Right forelimb (tissue), 1 donor: Measurements from ENCODE around the gene GDF9.
"Not testable (repeated sequence)": the region's sequence is repeated elsewhere in the genome, so short reads cannot be mapped to it uniquely, and the experiment has no call there.

Source experiments
- DNase-seq: peaks from one replicate; pipeline ENCODE4 v3.0.0-alpha.2; 2018

The GDF9 gene

GRCh38 chr5:132871459-132872284 is 5.4 kb upstream of the GDF9 start:
- no peak for DNase-seq

DNA sequence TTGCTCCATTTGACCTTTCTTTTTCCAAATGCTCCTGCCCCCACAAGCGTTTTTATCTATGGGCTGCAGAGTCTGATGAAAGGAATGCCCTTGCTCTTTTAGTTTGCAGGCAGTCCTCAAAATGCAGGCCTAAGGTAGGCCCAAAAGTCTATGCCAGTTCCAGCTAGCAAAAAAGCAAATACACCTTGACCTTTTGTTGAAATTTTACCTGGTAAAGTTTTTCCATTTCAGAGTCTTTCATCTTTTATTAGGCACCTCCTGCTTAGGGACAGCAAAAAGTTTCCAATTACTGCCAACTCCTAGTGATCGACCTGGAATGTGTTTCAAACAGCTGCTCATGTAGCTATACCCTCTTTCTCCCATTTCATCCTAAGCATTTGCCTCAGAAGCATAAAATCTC is 4.5 kb upstream of the GDF9 start:
- DNase-seq: no peak

- DNase-seq: no peak
Observed at GRCh38 chr5:132868754-132869153, 2.5 kb upstream of the GDF9 start.

GRCh38 chr5:132867046-132867451 is 780 bp upstream of the GDF9 start:
- DNase-seq: no peak

- no peak for DNase-seq
Observed at GRCh38 chr5:132865668-132866341, 464 bp downstream of the GDF9 start.

DNA sequence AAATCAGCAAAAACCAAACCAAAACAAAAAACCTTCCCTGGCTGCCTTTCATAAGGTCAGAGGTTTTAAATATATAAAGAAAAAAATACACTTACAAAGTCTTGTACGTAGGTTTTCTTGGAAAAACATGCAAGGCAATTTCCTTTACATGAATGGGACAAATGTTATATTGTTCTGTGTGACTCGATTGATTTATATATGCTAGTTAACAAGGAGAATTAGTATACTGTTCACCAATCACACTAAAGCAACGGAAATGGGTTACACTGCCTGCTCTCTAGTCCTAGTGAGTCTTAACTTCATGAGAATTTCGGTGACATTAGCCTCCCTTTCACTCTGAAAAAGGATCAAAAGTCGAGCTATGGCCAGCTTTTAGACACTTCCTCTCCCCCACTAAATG is 5.5 kb downstream of the GDF9 start:
- DNase-seq: no peak

- DNase-seq: no peak
Observed at GRCh38 chr5:132859889-132860437, 6.3 kb downstream of the GDF9 start.

DNA sequence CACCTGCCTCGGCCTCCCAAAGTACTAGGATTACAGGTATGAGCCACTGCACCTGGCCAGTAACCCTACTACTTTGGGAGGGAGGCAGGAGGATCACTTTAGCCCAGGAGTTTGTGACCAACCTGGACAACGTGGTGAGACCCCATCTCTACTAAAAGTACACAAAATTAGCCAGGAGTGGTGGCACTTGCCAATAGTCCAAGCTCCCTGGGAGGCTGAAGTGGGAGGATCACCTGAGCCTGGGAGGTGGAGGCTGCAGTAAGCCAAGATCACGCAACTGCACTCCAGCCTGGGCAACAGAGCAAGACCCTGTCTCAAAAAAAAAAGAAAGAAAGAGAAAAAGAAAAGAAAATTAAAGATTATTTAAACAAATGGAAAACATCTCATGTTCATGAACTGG is 10.3 kb downstream of the GDF9 start:
- DNase-seq: no peak

- DNase-seq: not testable (repeated sequence)
Observed at GRCh38 chr5:132854992-132855391, 11.3 kb downstream of the GDF9 start.

DNA sequence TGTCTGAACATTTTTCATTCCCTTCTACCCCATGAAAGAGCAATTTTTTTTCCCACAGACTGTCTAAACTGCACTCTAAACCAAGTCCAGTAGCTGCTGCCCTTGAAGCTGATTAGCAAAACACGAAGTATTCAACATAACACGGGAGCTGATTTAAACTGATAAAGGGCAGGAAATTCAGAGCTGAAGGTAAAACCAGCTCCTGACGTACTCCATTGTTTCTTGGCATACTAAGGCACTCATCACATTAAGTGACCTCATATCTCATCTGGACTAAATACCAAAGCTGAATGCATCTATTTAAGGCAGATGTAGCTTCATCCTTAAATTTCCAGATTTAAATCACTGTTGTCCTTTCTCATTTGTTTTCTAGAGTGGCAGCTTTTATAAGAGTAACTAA is 12.0 kb downstream of the GDF9 start:
- DNase-seq: no peak

- no peak for DNase-seq
Observed at GRCh38 chr5:132853790-132854189, 12.5 kb downstream of the GDF9 start.

DNA sequence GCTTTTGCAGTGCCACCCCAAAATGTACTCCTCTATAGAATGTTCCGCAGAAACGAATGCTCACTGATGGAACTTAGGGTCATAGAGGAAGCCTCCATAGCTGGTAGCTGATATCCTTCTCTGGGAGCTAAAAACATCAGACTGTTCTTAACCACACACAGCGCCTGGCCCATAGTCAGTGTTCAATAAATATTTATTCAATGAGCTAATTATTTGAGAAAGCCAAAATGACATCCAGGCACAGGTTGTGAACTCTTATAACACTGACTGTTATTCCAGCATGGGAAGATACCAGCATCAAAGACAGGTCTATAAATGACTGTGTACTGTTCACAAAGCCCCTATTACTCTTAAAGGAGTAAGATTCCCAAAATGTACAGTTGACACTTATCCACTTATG is 12.9 kb downstream of the GDF9 start:
- DNase-seq: no peak

GRCh38 chr5:132850066-132850465 is 16.2 kb downstream of the GDF9 start:
- no peak for DNase-seq

GRCh38 chr5:132849347-132849746 is 16.9 kb downstream of the GDF9 start:
- DNase-seq: no peak

DNA sequence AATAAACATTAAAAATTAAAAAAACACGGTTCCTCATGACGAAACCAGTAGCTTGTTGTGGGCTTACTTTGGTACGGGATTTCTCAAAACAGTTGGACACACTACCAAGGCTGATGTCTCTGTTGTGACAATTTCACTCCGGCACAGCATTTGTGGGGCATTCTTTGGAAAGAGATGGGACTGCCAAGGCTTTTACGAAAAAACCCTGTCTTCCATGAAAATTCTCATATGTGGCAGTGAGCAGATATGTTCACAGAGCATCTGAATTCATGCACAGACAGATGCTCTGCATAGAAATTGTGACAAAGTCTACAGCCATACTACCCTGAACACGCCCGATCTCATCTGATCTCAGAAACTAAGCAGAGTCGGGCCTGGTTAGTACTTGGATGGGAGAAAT is 18.0 kb downstream of the GDF9 start:
- no peak for DNase-seq

- DNase-seq: no peak
Observed at GRCh38 chr5:132841305-132841704, 25.0 kb downstream of the GDF9 start.

DNA sequence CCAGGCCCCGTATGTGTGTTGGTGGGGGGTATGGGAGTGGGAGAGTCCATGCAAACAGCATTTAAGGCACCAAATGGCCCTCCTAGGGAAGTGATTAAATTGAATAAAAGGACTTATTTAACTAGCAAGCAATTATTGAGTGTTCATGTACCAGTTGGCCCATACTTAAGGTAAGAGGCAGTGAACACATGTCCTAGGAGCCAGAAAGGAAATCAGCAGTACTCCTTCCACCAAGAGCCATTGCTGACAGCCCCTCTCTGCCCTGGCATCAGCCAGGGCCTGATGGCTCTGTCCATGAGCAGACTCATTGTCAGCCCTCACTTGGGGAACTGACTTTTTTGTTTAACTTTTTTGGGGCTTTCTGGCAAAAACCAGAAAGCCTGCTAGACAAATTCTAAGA is 25.4 kb downstream of the GDF9 start:
- no peak for DNase-seq

- DNase-seq: no peak
Observed at GRCh38 chr5:132840313-132840712, 26.0 kb downstream of the GDF9 start.

GRCh38 chr5:132839426-132840301 is 26.6 kb downstream of the GDF9 start:
- DNase-seq: no peak

DNA sequence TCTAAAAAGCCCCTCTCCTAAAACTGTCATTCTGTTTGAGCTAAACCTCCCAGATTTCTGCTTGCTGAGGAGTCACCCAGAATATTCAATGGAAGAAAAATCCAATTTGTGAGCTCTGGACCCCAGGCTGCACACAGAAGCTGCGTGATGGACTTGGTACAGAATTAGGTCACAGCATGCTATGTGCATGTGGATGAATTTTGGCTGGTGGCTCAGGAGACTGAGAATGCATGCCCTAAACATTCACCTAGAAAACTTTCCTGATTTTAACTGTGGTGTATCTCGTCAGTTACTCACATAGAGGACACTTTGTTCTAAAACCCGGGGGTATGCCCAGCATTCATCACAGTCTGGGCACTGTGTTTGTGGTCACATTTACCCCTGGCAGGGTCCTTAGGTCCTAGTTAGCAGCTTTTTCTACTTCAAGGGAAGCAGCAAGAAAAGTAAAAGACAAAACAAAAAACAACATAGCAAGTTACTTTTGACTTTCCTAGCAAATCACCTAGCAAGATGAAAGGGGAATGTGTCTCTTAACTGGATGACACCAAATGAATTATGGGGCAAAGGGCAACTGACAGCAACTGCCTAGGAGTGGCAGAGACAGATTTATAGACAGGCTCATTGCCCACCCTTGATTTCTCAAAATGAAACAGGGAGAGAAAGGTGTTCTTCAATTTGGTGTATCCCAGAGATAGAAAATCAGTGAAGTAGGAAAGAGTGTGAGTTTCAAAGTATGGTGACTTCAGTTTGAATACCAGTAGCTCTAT is 27.6 kb downstream of the GDF9 start:
- DNase-seq: no peak

DNA sequence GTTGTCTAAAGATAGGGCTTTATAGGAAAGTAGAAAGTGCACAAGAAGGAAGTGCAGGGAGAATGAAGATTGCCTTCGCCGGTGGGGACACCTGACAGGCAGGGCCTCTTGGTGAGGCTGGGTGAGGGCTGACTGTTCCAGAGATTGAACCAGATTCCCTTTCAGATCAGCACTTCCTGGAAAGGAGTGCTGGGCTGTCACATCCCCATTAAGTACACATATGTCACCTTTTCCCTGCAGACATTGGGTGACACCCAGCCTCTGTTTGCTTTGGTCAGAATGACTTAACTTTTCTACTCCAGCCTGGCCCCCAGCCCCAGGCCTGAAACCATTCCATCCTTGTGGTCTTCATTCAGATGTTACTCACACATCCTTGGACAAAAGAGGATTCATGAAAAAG is 28.4 kb downstream of the GDF9 start:
- DNase-seq: no peak

DNA sequence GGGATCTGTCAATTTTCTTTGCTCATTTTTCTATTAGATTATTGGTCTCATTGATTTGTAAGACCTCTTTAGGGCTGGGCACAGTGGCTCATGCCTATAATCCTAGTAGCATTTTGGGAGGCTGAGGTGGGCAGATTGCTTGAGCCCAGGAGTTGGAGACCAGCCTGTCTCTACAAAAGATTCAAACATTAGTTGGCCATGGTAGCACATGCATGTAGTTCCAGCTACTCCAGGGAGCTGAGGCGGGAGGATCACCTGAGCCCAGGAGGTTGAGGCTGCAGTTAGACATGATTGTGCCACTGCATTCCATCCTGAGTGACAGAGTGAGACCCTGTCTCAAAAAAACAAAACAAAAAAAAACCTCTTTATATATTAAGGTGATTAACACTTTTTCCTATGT is 29.4 kb downstream of the GDF9 start:
- no peak for DNase-seq
